ENCODE data around the gene MYOZ1.
"Not testable (repeated sequence)": the region's sequence is repeated elsewhere in the genome, so short reads cannot be mapped to it uniquely, and the experiment has no call there.

DNA sequence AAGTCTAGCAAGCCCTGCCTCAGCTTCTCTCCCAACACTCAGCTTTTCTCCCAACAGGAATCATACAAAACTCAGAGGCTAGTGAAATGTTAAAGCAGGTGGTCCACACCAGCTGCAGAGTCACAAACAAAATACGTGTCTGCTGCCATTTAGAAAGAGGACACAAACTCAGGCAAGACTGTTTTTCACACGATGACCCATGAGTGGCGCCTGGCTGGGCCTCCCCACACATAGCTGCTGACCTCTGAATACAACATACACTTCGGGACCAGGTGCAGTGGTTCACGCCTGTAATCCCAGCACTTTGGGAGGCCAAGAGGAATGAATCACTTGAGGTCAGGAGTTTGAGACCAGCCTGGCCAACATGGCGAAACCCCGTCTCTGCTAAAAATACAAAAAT lies 21.4 kb upstream of the MYOZ1 start:
- TF ChIP-seq EZH2phosphoT487 (IDR thresholded peaks at IDR 0.05; ENCODE audit: low read depth): not testable (repeated sequence)
- TF ChIP-seq, protein P1, sequence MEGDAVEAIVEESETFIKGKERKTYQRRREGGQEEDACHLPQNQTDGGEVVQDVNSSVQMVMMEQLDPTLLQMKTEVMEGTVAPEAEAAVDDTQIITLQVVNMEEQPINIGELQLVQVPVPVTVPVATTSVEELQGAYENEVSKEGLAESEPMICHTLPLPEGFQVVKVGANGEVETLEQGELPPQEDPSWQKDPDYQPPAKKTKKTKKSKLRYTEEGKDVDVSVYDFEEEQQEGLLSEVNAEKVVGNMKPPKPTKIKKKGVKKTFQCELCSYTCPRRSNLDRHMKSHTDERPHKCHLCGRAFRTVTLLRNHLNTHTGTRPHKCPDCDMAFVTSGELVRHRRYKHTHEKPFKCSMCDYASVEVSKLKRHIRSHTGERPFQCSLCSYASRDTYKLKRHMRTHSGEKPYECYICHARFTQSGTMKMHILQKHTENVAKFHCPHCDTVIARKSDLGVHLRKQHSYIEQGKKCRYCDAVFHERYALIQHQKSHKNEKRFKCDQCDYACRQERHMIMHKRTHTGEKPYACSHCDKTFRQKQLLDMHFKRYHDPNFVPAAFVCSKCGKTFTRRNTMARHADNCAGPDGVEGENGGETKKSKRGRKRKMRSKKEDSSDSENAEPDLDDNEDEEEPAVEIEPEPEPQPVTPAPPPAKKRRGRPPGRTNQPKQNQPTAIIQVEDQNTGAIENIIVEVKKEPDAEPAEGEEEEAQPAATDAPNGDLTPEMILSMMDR (IDR thresholded peaks at IDR 0.05; ENCODE audit: low read depth, low read length): not testable (repeated sequence)
